Measurements from ENCODE around the gene PPP2R2D.
A peak's percentile ranks its signal among the peaks of the same experiment; 100 is the strongest.

PPP2R2D gene

GRCh38 chr10:131900350-131901152, at the start of gene PPP2R2D:
Gene PPP2R2D (plus strand): TSS chr10:131901008. CDS start chr10:131901149, 141 bp downstream.
- DNase-seq (ENCODE audit: low read depth): peak; percentile 91

GRCh38 chr10:131851346-131851745, 49.5 kb upstream of the PPP2R2D start:
- DNase-seq (ENCODE audit: low read depth): no peak

- DNase-seq (ENCODE audit: low read depth): no peak
Observed at GRCh38 chr10:131852176-131852822, 48.5 kb upstream of the PPP2R2D start.

GRCh38 chr10:131852823-131853609, 47.8 kb upstream of the PPP2R2D start:
- DNase-seq (ENCODE audit: low read depth): no peak

- no peak for DNase-seq (ENCODE audit: low read depth)
Observed at GRCh38 chr10:131853610-131853964, 47.2 kb upstream of the PPP2R2D start.

GRCh38 chr10:131854579-131855335, 46.1 kb upstream of the PPP2R2D start:
- DNase-seq (ENCODE audit: low read depth): no peak

- no peak for DNase-seq (ENCODE audit: low read depth)
Observed at GRCh38 chr10:131855461-131856401, 45.1 kb upstream of the PPP2R2D start.

- no peak for DNase-seq (ENCODE audit: low read depth)
Observed at GRCh38 chr10:131856441-131857094, 44.2 kb upstream of the PPP2R2D start.

- DNase-seq (ENCODE audit: low read depth): no peak
Observed at GRCh38 chr10:131857156-131858117, 43.4 kb upstream of the PPP2R2D start.

- DNase-seq (ENCODE audit: low read depth): no peak
Observed at GRCh38 chr10:131858118-131858515, 42.7 kb upstream of the PPP2R2D start.

- DNase-seq (ENCODE audit: low read depth): no peak
Observed at GRCh38 chr10:131858583-131859340, 42.0 kb upstream of the PPP2R2D start.

- no peak for DNase-seq (ENCODE audit: low read depth)
Observed at GRCh38 chr10:131859341-131860020, 41.3 kb upstream of the PPP2R2D start.

- no peak for DNase-seq (ENCODE audit: low read depth)
Observed at GRCh38 chr10:131860311-131860710, 40.5 kb upstream of the PPP2R2D start.

- no peak for DNase-seq (ENCODE audit: low read depth)
Observed at GRCh38 chr10:131860806-131861440, 39.9 kb upstream of the PPP2R2D start.

GRCh38 chr10:131862548-131862947, 38.3 kb upstream of the PPP2R2D start:
- DNase-seq (ENCODE audit: low read depth): no peak

GRCh38 chr10:131865223-131865917, 35.4 kb upstream of the PPP2R2D start:
- no peak for DNase-seq (ENCODE audit: low read depth)

- no peak for DNase-seq (ENCODE audit: low read depth)
Observed at GRCh38 chr10:131866673-131867072, 34.1 kb upstream of the PPP2R2D start.

Measured in stimulated activated CD8-positive, alpha-beta memory T cell treated with anti-CD3 and anti-CD28 coated beads, Interleukin-4, amount 100 ng/mL, for 24 hours (primary cell).